ENCODE data around the gene CA10. TPM values are rescaled to one million over a fixed set of nuclear protein-coding genes. Genes with fewer than 3 reads are reported as not detected.

CA10 gene
- total and polyA plus RNA-seq, 2 donors (not counting 3 experiments of a cell fraction or from before 2014, with no cell fraction given), result not detected

GRCh38 chr17:51668155-51668962 is 490.2 kb downstream of the CA10 start:
- POLR2A ChIA-PET, result no interaction called here
- CTCF ChIA-PET, result no interaction called here
- no TSS peak for BruUV-seq (replicated peaks)

More at GRCh38 chr17:51668155-51668962, 490.2 kb downstream of the CA10 start:
- FAIRE-seq (no peak), DNase-seq (ENCODE audit: low read depth, low spot score) (no peak)
- Histone ChIP-seq H3K9me3 (replicated peaks; ENCODE audit: control insufficient read depth, insufficient read depth, low read length) (no peaks in the 10 kb centered on the region), H3K4me2 (ENCODE audit: insufficient read depth, low read length) (no peak overlapping the region), H3K4me1 (ENCODE audit: control insufficient read depth, extremely low read depth, insufficient read depth, low read length) (no peaks in the 10 kb centered on the region), H4K20me1 (replicated peaks; ENCODE audit: control insufficient read depth, extremely low read depth, insufficient read depth, low read length) (no peaks in the 10 kb centered on the region), H3K27me3 (ENCODE audit: control insufficient read depth in 2 of 2, insufficient read depth in 2 of 2, low read length in 2 of 2) (no peaks in the 10 kb centered on the region), H3K27ac (ENCODE audit: insufficient read depth, low read depth, low read length) (no peak overlapping the region), H2AFZ (ENCODE audit: low read depth, low read length) (no peak overlapping the region), H3K79me2 (ENCODE audit: control insufficient read depth, insufficient read depth, low read length) (no peaks in the 10 kb centered on the region), H3K36me3 (ENCODE audit: control insufficient read depth in 2 of 2, extremely low read depth in 1 of 2, insufficient read depth in 2 of 2, low read length in 2 of 2) (no peaks in the 10 kb centered on the region), H3K4me3 (replicated peaks in 1 of 3; ENCODE audit: insufficient read depth in 1 of 3, low read depth in 1 of 3, low read length in 3 of 3) (no peak overlapping the region), H3K9me1 (replicated peaks; ENCODE audit: control insufficient read depth, extremely low read depth, insufficient read depth, low read length) (no peaks in the 10 kb centered on the region), H3K9ac (replicated peaks; ENCODE audit: extremely low read depth, insufficient read depth, low read length) (no peak overlapping the region)
- TF ChIP-seq EZH2 (IDR thresholded peaks at IDR 0.05; ENCODE audit: borderline replicate concordance, low read depth, low read length, severe bottlenecking), result no peak
- TF ChIP-seq GATA2 (IDR thresholded peaks at IDR 0.05; ENCODE audit: insufficient read depth, insufficient read length, low read depth, low read length), result no peak
- no peak for TF ChIP-seq CTCF (IDR thresholded peaks at IDR 0.05; ENCODE audit: extremely low read depth in 1 of 2, insufficient read depth in 1 of 2, low read depth in 1 of 2, low read length in 2 of 2)
- no peak for TF ChIP-seq POLR2A (IDR thresholded peaks at IDR 0.05; ENCODE audit: low read depth, low read length)
- no peak for TF ChIP-seq MYC (IDR thresholded peaks at IDR 0.05; ENCODE audit: low read depth, low read length)
- TF ChIP-seq JUN (IDR thresholded peaks at IDR 0.05; ENCODE audit: borderline replicate concordance, insufficient read depth, insufficient read length, low read depth), result no peak
- TF ChIP-seq MAX (IDR thresholded peaks at IDR 0.05; ENCODE audit: insufficient read depth, insufficient read length), result no peak
- TF ChIP-seq FOS (IDR thresholded peaks at IDR 0.05; ENCODE audit: borderline replicate concordance, insufficient read depth, low read length), result no peak
- no peak for TF ChIP-seq POLR2AphosphoS5 (IDR thresholded peaks at IDR 0.05; ENCODE audit: insufficient read depth, low read depth, low read length)
- intact Hi-C loops (cut with micrococcal nuclease) (no loop called here), dilution Hi-C loops (cut with MboI; ENCODE audit: extremely low pct_ligation_motif_present, low sequenced_read_pairs) (no loop called here)
